HG03520 (cell line): ENCODE data around the gene UBE2QL1.

Experiments
- ATAC-seq: cut with Tn5 transposase; IDR thresholded peaks from one replicate; pipeline ENCODE4 v1.9.1; 2021; ENCODE audit warnings: mild to moderate bottlenecking, moderate library complexity; ENCODE audit not compliant: unreplicated experiment

The UBE2QL1 gene

DNA sequence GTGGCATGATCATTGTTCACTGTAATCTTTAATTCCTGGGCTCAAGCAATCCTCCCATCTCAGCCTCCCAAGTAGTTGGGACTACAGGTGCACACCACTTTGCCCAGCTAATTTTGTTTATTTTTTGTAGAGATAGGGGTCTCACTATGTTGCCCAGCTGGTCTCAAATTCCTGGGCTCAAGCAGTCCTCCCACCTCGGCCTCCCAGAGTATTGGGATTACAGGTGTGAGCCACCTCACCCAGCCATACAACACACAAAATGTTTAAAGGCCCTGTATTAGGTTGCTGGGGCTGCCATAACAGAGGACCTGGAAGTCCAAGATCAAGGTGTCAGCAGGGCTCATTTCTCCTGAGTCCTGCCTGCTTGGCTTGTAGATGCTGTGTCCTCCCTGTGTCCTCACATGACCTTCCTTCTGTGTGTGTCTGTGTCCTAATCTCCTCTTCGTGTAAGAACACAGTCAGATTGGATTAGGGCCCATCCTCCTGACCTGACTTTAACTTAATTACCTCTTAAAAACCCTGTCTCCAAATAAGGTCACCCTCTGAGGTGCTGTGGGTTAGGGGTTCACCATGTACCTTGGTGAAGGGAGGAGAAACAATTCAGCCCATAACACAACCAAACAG is 5.4 kb downstream of the UBE2QL1 start:
- ATAC-seq = no peak

DNA sequence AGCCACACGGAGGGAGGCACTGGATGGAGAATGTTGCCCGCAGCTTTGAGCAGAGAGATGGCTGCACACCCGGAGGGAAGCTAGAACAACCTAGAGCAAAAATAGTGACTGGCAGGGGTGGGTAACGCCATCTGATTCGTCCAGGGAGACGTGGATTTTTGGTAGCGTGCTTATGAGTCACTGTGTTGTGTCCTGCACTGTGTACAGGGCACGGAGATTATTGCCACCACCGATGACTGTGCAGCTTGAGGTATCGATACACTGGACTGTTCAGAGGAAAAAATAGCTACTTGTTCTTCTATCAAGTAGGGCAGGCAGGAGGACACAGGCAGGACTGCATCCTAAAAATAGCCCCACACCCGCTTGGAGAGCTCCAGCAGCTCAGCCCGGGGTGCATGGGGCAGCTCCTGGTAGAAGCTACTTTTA is 6.0 kb downstream of the UBE2QL1 start:
- no peak for ATAC-seq

DNA sequence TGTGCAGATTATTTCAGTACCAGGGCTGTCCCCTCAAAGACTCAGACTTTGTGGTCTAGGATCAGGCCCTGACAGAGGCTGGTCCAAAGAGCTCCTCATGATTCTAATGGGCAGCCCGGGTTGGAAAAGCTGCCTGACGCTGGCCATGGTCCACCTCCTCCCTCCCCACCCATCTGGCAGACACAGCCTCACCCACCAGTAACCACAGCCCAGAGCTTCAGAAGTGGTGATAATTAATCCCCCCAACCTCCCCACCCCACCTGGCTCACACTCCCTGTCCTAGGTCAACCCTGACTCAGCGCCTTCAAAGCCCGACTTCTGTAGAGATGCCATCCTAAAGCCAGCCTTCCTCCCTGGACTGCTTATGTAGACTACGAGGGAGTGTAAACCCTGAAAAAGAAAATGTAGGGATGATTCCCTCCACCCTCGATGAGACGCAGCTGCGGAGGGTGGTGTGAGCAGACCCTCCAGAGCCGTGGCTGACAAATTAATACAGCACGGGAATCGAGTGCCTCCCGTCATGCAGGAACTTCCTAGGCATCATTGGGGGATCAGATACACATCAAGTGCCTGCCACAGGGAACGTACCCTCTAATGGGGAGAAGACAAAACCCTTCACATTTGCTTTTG is 7.0 kb downstream of the UBE2QL1 start:
- no peak for ATAC-seq

DNA sequence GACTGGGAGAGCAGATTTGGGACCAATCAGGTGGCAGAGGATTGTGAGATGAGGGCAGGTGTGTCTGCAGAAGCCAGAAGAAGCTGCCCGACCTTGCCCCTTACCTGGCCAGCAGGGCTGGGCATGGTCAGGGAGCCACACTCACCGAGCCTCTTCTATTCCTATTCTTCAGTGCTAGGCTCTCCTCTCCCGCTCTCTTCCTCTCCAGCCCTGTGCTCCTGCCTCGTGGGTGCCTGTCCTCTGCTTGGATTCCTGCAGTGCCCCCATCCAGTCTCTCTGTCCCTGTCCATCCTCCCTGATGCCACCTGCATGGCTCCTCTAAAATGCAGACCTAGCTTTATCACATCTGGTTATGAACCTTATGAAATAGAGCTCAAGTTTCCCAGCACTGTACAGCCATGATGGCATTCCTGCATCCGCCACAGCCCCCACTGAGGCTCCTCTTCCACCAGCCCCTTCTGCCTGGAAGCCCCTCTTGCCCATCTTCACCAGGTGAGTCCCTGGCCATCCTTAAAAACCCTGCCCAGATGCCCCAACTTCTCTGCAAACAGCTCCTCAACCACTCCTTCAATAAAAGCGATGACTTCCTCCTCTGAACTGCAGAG is 8.2 kb downstream of the UBE2QL1 start:
- no peak for ATAC-seq

DNA sequence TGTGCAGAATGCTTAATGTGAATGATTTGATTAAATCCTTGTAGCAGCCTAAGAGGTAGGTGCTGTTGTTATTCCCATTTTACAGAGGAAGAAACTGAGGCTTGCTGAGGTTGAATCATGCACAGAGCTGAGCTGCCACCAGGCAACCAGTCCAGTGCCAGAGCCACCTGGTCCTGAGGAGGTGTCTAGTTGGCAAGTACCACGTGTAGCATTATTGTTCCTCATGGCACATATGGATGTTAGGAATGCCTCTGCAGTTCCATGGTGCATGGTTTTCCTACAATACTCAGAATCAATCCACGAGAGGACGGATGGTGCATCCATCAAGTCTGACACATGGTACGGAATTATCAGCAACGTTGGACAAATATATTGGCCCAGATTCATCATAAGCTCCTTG is 8.9 kb downstream of the UBE2QL1 start:
- no peak for ATAC-seq

DNA sequence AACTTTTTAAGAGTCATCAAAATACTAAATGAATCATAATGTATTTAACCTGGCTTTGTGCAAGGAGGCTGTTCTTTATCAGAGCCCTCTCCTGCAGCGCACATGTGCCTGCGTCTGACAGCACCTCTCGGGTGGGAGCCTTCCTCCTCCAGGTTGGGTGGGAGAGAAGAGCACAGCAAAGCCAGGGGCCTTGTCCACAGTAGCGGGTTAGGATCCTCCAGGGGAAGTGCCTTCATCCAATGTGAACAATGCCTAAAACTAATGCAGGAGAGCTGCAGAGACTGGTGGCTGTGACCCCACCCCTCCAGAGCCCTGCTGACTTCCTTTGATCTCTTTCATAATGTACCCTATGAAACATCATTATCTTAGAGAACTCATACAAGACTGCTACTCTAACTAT is 10.2 kb downstream of the UBE2QL1 start:
- no peak for ATAC-seq

DNA sequence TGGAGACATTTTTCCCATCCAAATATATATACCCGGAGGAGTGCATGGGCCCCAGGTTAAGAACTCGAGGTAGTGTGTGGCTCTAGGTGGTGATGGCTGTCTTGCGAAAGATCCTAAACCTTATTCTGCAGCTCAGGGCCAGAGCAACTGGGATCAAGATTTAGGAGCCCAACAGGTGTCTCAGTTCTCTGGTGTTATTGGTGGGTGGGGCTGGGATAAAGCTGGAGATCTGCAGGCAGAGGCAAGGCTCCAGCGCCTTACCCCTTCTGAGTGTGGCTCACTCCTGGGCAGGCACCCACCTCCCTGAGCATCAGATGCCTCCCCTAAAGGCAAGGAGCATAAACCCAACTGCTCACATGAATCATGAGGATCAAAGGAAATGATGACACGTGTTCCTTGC is 11.2 kb downstream of the UBE2QL1 start:
- no peak for ATAC-seq

DNA sequence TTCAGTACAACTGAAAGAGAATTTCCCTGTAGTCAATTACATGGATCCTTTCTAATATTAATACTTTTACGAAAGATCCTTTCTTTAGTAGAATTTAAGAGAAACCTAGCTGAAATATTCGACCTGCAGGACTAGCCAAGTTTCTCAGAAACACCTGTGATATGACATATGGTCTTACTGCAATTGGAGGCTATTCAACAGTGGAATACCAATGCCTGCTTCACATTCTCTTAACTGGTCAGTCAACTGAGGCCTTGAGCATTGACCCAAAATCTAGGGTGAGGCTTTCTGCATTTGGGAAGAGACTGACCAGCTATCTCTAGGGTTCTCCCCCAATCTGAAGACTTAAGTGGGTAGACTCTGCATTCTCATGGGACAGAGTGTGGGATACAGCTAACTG is 12.3 kb downstream of the UBE2QL1 start:
- no peak for ATAC-seq

DNA sequence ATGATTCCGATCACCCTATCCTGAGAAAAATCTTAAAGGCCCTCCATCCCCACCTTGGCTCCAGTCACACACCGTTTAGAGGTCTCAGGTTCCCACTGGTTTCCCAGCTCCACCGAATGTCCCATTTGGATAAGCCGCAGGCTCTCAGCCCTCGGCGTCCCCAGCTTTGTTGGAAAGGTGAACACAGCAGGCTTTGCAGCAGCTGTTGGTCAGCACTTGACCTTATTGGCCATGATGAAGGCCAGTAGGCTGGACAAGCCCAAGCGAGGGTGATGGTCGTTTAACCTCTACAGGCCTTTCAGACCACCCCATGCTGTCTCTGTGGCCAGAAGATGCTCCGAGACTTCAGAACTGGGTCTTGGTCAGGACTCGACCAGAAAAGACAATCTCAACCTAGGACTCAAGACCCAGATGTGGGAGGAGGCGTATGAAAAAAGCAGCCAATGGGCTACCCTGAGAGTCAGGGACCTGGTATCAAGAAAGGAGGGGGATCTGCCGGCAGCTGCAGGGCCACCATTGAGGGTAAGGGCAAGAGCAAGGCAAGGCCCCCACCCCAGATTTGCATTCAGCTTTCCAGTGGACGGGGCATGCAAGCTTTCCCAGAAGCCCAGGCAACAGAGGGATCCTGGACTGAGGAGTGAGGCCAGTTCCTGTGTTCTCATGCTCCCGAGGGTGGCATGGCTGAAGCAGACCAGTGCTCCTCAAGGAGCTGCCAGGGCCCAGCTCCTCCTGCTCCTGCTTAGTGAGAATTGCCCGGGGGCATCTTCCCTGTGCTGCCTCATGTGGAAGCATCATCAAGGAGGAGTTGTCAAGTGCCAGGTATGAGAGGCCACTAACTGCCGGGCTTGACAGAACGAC is 13.4 kb downstream of the UBE2QL1 start:
- ATAC-seq = no peak

DNA sequence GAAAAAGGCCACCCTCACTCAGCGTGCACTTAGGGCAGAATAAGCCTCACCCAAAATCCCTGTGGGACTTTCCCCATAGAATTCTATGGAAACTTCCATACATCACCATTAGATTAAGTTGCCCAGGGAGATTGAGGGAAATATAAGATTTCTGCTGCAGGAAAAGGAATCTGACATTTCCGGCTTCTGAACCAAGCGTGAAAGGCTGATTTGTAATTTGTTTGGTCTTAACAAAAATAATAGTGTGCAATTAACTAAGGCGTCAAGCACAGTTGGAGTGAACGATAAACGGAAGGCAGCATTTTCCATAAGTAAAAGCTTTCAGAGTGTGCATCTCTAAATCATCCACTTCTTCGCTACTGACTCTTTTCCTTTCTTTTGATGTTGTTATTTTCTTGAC is 14.0 kb downstream of the UBE2QL1 start:
- ATAC-seq = no peak

DNA sequence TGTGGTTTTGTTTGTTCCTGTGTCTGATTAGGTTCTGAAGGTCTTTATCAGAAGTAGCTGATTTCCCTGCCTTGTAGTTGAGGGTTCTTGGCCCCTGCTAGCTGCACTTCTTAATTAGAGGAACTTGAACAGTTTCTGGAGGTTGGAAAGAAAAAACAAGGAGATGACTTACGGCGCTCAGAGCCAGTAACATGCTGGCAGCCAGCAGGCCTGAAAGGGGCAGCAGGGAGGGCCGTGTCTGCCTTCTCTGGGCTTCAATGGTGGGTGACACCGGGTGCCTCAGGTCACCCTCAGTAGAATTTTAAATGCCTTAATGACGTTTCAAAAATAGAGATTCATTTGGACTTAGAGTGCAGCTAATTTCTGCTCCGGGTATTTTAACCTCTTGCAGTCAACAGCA is 15.8 kb downstream of the UBE2QL1 start:
- no peak for ATAC-seq

DNA sequence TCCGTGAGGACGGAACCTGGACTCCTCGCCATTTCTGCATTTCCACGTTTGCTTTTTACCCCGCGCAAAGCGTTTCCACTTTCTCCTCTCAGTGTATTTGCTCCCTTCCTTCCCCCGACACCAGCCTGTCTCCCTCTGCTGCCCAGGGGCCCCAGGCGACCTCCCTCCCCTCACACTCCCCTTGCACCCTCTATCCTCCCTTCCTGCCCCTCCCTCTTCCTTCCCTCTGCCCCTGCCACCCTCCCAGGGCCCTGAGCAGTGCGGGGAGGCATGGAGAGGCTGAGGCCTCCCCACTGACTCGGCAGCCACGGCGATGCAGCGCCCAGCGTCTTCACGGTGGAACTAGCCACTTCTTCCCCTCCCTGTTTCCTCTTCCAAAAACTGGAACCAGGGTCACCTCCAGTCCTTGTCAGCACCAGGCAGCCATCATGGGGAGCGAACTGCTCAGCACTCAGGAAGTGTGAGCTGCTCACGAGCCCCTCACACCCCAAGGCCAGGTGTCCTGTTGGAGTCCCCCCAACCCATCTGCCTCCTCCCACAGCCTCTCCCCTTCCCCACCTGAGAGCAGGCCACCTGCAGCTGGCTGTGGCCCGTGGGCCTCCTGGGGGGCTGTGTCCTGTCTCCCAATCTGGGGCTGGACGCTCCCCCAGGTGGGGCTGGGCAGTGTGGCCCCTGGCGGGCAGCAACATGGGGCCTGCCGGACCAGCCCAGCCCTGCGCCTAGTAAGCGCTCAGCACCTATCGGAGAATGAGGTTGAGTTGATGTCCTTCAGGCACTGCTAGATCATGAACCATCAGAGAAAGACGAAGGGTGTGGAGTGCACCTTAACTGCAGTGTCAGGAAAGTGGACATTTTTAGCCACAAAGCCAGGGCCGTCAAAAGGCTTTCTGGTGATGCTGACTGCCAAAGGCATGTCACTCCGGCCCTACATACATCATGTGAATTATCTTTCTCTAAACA is 17.5 kb downstream of the UBE2QL1 start:
- ATAC-seq = no peak

DNA sequence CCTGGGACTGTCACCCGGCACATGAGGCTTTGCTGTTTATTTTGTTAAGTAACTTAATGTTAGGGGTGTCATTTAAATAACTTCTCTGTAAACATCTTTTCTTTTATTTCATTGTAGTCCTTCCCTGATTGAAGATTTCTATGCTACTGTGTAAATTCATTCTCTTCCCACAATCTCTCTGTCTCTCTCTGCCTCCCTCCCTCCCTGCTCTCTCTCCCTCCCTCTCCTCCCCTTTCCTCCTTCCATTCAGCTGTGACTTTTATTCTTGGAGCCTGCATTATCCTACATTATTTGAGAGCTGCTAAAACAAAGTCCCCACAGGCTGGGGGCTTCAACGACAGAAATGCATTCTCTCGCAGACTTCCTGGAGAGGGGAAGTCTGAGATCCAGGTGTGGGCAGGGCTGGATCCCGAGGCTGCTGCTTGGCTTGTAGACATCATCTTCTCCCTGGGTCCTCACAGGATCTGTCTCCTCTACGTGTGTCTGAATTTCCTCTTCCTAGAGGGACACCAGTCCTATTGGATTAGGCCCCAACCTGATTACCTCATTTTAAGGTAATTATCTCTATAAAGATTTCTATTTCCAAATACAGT is 18.4 kb downstream of the UBE2QL1 start:
- no peak for ATAC-seq

DNA sequence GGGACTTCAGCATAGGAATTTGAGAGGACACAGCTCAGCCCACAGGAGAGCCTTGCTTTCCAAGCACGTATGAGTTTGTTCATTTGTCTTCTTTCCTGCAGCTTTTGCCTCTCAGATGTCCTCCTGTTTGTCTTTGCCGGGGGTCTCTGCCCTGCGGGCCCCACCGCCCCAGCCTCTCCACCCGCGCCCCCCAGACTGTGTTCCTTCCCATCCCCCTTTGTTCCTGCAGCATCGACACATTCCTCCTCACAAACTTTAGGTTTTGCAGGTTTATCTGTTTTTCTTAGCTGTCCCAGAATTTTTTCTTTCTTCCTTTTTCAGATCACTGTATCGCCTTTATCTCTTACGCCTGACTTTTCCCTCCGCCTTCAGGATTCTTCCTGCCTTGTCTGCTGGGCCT is 18.9 kb downstream of the UBE2QL1 start:
- ATAC-seq = no peak

DNA sequence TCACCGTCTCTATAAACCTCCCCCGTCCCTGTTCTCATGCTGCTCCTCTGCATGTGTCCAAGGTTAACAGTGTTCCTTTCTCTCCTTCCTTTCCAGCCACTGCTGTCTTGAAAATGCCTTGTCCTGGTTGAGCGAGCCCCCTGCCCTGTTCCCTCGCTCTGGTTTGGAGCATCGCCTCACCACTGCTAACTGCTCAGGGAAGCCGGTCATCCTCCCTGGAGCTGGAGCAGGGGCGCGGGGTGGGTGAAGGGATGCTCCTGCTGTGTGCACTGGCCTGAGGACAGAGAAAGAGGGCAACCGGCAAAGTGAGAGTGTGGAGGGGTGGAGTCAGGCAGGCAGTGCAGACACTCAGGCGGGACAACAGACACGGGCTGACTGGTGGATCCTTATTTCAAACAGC is 19.4 kb downstream of the UBE2QL1 start:
- ATAC-seq = no peak

DNA sequence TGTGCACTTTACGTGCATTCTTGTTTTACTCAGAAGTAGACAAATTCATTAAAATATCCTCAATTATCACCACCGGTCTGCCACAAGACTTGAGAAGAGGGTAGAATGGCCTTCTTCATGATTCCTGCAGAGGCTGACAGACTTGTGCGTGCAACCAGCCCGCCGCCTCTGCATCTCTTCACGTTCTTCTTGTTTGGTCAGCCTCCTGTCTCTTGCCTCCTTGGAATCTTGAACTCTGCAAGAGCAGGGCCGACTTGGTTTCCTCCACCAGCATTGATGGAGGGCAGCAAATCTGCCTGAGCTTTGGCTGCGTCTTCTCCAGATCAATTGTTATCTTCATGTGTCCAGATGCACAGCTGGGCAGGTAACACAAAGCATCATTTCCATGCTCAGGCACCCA is 20.2 kb downstream of the UBE2QL1 start:
- ATAC-seq = no peak

DNA sequence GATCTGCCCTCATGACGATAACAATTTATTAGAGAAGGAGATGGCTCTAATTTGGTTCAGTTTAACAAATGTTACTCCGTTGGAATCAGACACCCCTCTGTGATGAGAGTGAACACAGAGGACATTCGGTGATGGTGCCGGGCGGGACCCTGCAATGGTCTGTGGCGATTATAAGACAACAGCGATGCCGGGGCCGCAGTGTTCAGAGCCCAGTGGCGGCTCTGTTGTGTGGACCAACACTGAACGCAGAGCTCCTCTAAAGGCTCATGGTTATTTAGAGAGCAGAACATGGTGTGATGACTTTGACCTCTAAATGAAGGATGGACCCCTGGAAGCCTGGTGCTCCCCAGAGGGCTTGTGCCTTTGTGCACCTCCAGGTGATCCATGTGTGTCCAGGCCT is 21.2 kb downstream of the UBE2QL1 start:
- ATAC-seq = no peak

DNA sequence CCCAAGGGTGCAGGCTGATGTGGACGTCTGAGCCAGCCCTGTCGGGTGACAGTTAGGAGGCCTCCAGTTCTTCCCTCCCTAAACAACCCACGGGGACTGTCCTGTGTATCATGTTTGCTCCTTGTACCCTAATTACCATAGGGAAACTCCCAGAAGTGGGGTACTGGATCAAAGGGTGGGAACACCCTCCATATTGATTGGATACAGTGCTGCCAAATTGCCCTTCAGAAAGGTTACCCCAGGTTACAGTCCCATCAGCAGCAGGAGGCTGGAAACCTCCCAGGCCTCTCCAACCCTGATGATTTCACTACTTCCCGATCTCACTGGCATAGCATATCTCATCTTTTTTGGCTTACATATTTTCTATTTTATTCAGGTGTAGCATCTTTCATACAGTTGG is 22.0 kb downstream of the UBE2QL1 start:
- no peak for ATAC-seq

DNA sequence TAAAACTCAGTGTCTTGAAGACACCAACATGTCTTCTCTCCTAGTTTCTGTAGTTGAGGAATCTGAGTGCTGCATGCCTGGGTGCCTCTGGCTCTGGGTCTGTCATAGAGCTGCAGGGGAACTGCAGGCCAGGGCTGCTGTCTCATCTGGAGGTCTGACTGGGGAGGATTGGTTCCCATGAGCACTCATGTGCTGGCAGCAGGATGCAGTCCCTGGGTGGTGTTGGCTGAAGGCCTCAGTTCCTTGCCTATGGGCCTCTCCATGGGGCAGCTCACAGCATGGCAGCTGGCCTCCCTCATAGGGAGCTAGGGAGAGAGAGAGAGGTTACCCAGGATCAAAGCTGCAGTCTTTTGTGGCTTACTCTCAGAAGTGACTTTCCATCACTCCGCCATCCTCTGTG is 22.6 kb downstream of the UBE2QL1 start:
- no peak for ATAC-seq

DNA sequence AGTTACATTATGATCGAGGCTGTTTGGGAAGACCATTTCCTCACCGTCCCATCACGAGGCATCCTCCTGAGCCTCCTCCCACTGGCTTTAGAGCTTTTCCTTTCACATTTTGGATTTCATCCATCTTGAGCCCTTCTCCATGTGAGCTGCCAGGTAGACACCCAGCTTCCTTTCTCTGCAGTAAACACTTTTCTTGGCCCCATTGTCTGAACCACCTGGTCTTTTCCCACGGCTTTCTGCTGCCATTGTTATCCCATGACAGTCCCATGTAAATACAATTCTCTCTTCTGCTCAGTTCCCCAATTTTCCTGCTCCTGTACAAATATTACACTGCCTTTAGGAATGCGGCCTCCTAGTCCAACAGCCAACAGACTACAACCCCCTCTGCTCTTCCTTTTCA is 24.1 kb downstream of the UBE2QL1 start:
- ATAC-seq = no peak
